K562 (cell line): ENCODE data around the gene HSD11B2. TPM values are rescaled to one million over a fixed set of nuclear protein-coding genes. Genes with fewer than 3 reads are reported as not detected.

Experiments used
- ATF1 ChIP-seq, 2 experiments: fragments of 450-650 bp in 1 of 2; IDR thresholded peaks; 2 replicates each; pipeline ENCODE4 v1.6.1; 2016; ENCODE audit warnings: missing compliant biosample characterization in 1 of 2, missing genetic modification characterization in 1 of 2
- BCOR ChIP-seq: fragments of 450-650 bp; IDR thresholded peaks from 2 replicates; pipeline ENCODE4 v1.6.1; 2016
- DLX4 ChIP-seq: fragments of 250-450 bp; sonication (Bioruptor Pico); IDR thresholded peaks from 2 replicates; pipeline ENCODE4 v1.6.1; 2021; ENCODE audit warnings: mild to moderate bottlenecking
- ELK1 ChIP-seq: sonication (generic); formaldehyde crosslinking; IDR thresholded peaks from 2 replicates; pipeline ENCODE4 v1.8.1; 2022; ENCODE audit warnings: missing genetic modification reagents
- HDAC8 ChIP-seq: fragments of 450-650 bp; IDR thresholded peaks from 2 replicates; pipeline ENCODE4 v1.6.1; 2016; ENCODE audit warnings: mild to moderate bottlenecking, missing genetic modification characterization, moderate library complexity, missing compliant biosample characterization
- RBM34 ChIP-seq: fragments of 200-400 bp; formaldehyde crosslinking; IDR thresholded peaks from 2 replicates; pipeline ENCODE4 v1.6.1; 2018; ENCODE audit warnings: low read length, borderline replicate concordance; ENCODE audit not compliant: insufficient read depth
- REST ChIP-seq, 2 experiments: fragments of 450-650 bp; formaldehyde crosslinking in 1 of 2; IDR thresholded peaks; 2 replicates each; pipeline versions ENCODE4 v1.4.0 to v1.6.1; 2014 to 2020; ENCODE audit warnings: mild to moderate bottlenecking in 2 of 2, borderline replicate concordance in 1 of 2, low read depth in 1 of 2
- SIX5 ChIP-seq, 2 experiments: IDR thresholded peaks; 2 replicates each; pipeline ENCODE4 v1.6.1; 2011; ENCODE audit warnings: low read length in 2 of 2, borderline replicate concordance in 1 of 2, low read depth in 1 of 2, mild to moderate bottlenecking in 1 of 2, moderate library complexity in 1 of 2; ENCODE audit not compliant: insufficient read depth in 1 of 2
- TCF7L2 ChIP-seq: fragments of 150-350 bp; IDR thresholded peaks from 2 replicates; pipeline ENCODE4 v1.6.1; 2016; ENCODE audit warnings: low read depth, mild to moderate bottlenecking, low read length, moderate library complexity
- TFAP4 ChIP-seq: sonication (generic); formaldehyde crosslinking; IDR thresholded peaks from 2 replicates; pipeline ENCODE4 v1.8.0; 2022; ENCODE audit warnings: missing genetic modification reagents, mild to moderate bottlenecking, moderate library complexity, borderline replicate concordance
- YY1 ChIP-seq, 3 experiments: IDR thresholded peaks; 2 replicates each; pipeline ENCODE4 v1.6.1; 2011; ENCODE audit warnings: low read length in 2 of 3, mild to moderate bottlenecking in 2 of 3, moderate library complexity in 2 of 3, borderline replicate concordance in 1 of 3, control low read depth in 1 of 3, low read depth in 1 of 3; ENCODE audit not compliant: insufficient read depth in 3 of 3, insufficient replicate concordance in 2 of 3, control insufficient read depth in 1 of 3, insufficient read length in 1 of 3; ENCODE audit errors: extremely low read depth in 1 of 3
- ZNF444 ChIP-seq: fragments of 250-450 bp; sonication (Bioruptor Pico); IDR thresholded peaks from 2 replicates; pipeline ENCODE4 v1.4.0; 2020; ENCODE audit warnings: mild to moderate bottlenecking, moderate library complexity
- ZNF764 ChIP-seq: fragments of 250-450 bp; sonication (Bioruptor Pico); IDR thresholded peaks from 2 replicates; pipeline ENCODE4 v1.4.0; 2020; ENCODE audit warnings: low read depth, mild to moderate bottlenecking, moderate library complexity
- polyA plus RNA-seq, 8 experiments: library from polyadenylated mRNA; depleted of rRNA in 4 of 8; stranded (reverse) in 5 of 8; unstranded in 3 of 8; fragments of >200 nt; fragmentation: Nextera tagmentation in 2 of 8; fragmentation: Illumina TruSeq in 1 of 8; extraction: Ambion mirVana in 2 of 8; extraction: Trizol in 1 of 8; gene quantifications; 2 replicates each; pipeline versions ENCODE4 v1.2.1 to v1.2.3, GENCODE V29; 2011 to 2014; ENCODE audit warnings: inconsistent platforms in 1 of 8, missing spikeins in 1 of 8
- total RNA-seq, 7 experiments: library from RNA; depleted of rRNA in 6 of 7; stranded (reverse); fragments of >200 nt in 6 of 7; fragmentation: Illumina TruSeq in 2 of 7; extraction: Trizol in 2 of 7; gene quantifications; 2 replicates each; pipeline versions ENCODE4 v1.2.1 to v1.2.3, GENCODE V29; 2011 to 2021; ENCODE audit warnings: low replicate concordance in 1 of 7

The HSD11B2 gene
- total and polyA plus RNA-seq, 9 of the 15 experiments (the other 6 are each of a cell fraction or from before 2014, with no cell fraction given) = 0.08 to 2.0 (median 0.79) TPM

- no peak for TF ChIP-seq HDAC8 (tag)
- no peak for TF ChIP-seq SIX5 (IDR thresholded peaks at IDR 0.05; ENCODE audit: borderline replicate concordance in 1 of 2, insufficient read depth in 1 of 2, low read depth in 1 of 2, low read length in 2 of 2)
- TF ChIP-seq DLX4 = no peak
- TF ChIP-seq ZNF444 = no peak
- TF ChIP-seq ZNF764 = no peak
- 0 out of 2 replicates have a peak, but pooled peaks have one; percentile 1 for TF ChIP-seq TFAP4 (CRISPR knock-in tag)
- TF ChIP-seq ATF1 (CRISPR knock-in tag; IDR thresholded peaks at IDR 0.05) = no peak
- no peak for TF ChIP-seq ATF1 (tag; IDR thresholded peaks at IDR 0.05)
- no peak for TF ChIP-seq RBM34
- TF ChIP-seq TCF7L2 = no peak
- peak; percentile 24; the same call in 1 of the 2 replicates for TF ChIP-seq REST (IDR thresholded peaks at IDR 0.05; ENCODE audit: borderline replicate concordance)
- no peak for TF ChIP-seq REST (CRISPR knock-in tag; IDR thresholded peaks at IDR 0.05; ENCODE audit: low read depth)
- no peak for TF ChIP-seq ELK1 (CRISPR knock-in tag)
- no peak for TF ChIP-seq BCOR
- TF ChIP-seq YY1 (IDR thresholded peaks at IDR 0.05; ENCODE audit: borderline replicate concordance in 1 of 3, control insufficient read depth in 1 of 3, extremely low read depth in 1 of 3, insufficient read depth in 3 of 3, insufficient read length in 1 of 3, insufficient replicate concordance in 2 of 3, low read depth in 1 of 3, low read length in 2 of 3) = peak; percentile 27 to 71 (median 56)
These were observed 16.7 kb downstream of the HSD11B2 start (continued) for GRCh38 chr16:67447508-67448076.
